DOHH2 (cell line): ENCODE measurements around the gene RBM26.

ENCODE experiments used
- EZH2phosphoT487 ChIP-seq: fragments of 200-600 bp; sonication (generic); IDR thresholded peaks from 2 replicates; pipeline ENCODE4 v1.6.1; 2017; ENCODE audit warnings: borderline replicate concordance, mild to moderate bottlenecking, antibody characterized with exemption, low read length, moderate library complexity, mixed read lengths
- TF ChIP-seq, protein P1 (sequence below): fragments of 200-600 bp; sonication (generic); IDR thresholded peaks from one replicate; pipeline ENCODE4 v1.5.1; 2014; ENCODE audit warnings: antibody characterized with exemption, mild to moderate bottlenecking, low read depth, low read length; ENCODE audit not compliant: poor library complexity, severe bottlenecking

DNA sequence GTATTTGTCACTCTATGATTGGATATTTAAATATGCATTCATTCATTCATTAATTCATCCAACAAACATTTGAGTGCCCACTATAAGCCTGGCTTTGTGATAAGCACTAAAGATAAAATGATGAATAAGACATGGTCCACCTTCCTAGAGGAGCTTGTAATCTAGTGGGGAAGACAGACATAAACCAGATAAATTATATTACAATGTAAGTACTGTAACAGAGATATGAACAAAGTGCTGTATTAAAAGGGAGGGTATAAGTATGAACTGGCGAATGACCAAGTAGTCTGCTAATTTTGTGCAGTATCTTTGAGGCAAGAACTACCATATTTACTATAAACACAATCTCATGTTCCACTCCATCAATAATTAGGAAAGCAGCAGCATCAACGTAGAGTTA, 88.2 kb downstream of the RBM26 start:
- TF ChIP-seq, protein P1, sequence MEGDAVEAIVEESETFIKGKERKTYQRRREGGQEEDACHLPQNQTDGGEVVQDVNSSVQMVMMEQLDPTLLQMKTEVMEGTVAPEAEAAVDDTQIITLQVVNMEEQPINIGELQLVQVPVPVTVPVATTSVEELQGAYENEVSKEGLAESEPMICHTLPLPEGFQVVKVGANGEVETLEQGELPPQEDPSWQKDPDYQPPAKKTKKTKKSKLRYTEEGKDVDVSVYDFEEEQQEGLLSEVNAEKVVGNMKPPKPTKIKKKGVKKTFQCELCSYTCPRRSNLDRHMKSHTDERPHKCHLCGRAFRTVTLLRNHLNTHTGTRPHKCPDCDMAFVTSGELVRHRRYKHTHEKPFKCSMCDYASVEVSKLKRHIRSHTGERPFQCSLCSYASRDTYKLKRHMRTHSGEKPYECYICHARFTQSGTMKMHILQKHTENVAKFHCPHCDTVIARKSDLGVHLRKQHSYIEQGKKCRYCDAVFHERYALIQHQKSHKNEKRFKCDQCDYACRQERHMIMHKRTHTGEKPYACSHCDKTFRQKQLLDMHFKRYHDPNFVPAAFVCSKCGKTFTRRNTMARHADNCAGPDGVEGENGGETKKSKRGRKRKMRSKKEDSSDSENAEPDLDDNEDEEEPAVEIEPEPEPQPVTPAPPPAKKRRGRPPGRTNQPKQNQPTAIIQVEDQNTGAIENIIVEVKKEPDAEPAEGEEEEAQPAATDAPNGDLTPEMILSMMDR, result no peak
- no peak for TF ChIP-seq EZH2phosphoT487
